ENCODE measurements around the gene AEBP1. TPM values are rescaled to one million over a fixed set of nuclear protein-coding genes. Genes with fewer than 3 reads are reported as not detected.

Gene AEBP1
- total RNA-seq, 2 experiments from 2014 or later, result 29.1 to 30.4 TPM

DNA sequence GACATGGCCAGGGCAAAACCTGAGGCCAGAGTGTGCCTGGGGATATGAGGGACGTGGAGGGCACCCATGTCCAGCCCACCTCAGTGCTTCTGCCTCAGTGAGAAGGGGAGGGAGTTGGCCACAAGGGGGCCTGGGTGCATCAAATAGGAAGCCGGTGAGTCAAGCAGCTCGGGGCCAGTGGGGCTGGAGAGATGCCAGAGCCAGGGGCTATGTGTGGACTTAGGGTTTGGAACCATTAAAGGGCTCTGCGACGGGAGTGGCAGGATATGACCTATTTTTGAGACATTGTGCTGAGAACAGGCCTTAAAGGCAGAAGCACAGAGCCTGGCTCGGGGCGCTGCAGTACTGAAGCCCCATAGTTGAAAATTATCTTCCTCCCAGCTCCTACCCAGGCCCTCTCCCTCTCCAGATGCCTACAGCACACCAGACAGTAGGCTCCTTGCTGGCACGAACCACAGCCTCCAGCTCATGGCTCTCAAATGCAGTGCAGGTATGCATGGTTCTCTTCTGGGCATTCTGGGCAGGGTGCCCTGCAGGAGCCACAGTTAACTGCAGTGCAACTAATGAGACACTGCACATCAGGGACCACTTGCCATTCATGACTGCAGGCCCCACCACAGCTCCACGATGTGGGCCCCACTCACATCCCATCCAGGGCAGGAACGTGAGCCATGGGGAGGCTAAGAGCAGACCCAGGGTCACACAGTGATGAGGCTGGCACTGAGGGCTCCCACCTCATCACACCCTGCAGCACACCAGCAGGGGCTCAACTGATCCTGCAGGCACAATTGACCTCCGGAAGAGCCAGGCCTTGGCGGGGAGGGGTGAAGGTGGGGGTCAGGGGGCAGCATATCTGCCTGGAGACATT is 31.5 kb upstream of the AEBP1 start:
- H3K27ac Mint-ChIP-seq, result peak overlapping the region; percentile 77
- TF ChIP-seq CTCF (IDR thresholded peaks at IDR 0.05), result peak; percentile 58
- H3K4me1 Mint-ChIP-seq (ENCODE audit: low read depth), result peaks cover 30% of the 10 kb centered on the region
- intact Hi-C loops (cut with micrococcal nuclease), result no loop called here
- no peak overlapping the region for H3K4me3 Mint-ChIP-seq
- peaks cover 25% of the 10 kb centered on the region for H3K36me3 Mint-ChIP-seq (ENCODE audit: low read depth)
- peak; percentile 80 for DNase-seq
- POLR2A ChIA-PET, result interaction anchor here (0.7 to 1.3 kb wide), 4 partner anchors 10 to 124 kb away, joined by 3 to 4 read pairs (median 3); no protein-coding TSS in a partner anchor
- H3K27me3 Mint-ChIP-seq, result no peaks in the 10 kb centered on the region
- ATAC-seq, result peak; percentile 29
- CTCF ChIA-PET, result interaction anchor here (0.6 to 1.1 kb wide), 5 partner anchors 8 to 129 kb away, joined by 3 to 4 read pairs (median 3); partner anchors contain the start of gene DBNL
- no peaks in the 10 kb centered on the region for H3K9me3 Mint-ChIP-seq

DNA sequence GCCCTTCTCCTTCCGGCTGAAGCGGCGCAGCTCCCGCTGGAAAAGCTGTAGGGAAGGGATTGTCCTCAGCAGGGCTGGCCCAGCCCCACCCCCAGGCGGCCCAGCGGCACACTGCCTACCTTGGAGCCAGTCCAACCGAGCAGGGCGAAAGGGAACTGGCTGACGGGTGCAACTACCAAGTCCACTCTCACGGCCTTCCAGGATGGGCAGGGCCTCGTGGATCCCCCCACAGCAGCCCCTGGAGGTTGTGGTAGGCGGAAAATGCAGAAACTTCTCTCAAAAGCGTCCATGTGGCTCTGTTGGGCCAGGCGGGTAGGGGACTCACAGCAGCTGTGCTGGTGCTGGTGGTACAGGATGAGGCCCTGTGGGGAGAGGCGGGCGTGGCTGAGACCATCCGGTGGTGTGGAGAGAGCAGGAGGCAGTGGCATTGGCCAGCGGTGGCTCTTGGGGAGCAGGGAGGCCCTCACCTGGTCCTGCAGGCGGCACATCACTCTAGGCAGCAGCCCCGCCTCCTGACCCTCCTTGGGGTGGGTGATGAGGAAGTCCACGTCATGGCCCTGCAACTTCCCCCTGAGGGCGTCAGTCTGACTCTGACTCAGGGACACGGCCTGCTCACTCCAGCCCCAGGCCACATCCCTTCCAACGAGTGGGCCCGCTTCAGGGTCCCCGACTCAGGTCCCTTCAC is 30.3 kb upstream of the AEBP1 start:
- TF ChIP-seq CTCF (IDR thresholded peaks at IDR 0.05), result no peak
- H3K9me3 Mint-ChIP-seq, result no peaks in the 10 kb centered on the region
- intact Hi-C loops (cut with micrococcal nuclease), result no loop called here
- H3K4me3 Mint-ChIP-seq, result peak overlapping the region; percentile 53
- peaks cover 36% of the 10 kb centered on the region for H3K36me3 Mint-ChIP-seq (ENCODE audit: low read depth)
- ChIA-PET CTCF (no interaction called here), POLR2A (interaction anchor here (1.3 to 8.2 kb wide), 2 partner anchors 8 to 13 kb away, joined by 4 to 79 read pairs; partner anchors contain the start of gene PGAM2)
- H3K27me3 Mint-ChIP-seq, result no peaks in the 10 kb centered on the region
- peak; percentile 95 for ATAC-seq
- H3K4me1 Mint-ChIP-seq (ENCODE audit: low read depth), result peaks cover 31% of the 10 kb centered on the region
- peak overlapping the region; percentile 86 for H3K27ac Mint-ChIP-seq
- DNase-seq, result peak; percentile 89

DNA sequence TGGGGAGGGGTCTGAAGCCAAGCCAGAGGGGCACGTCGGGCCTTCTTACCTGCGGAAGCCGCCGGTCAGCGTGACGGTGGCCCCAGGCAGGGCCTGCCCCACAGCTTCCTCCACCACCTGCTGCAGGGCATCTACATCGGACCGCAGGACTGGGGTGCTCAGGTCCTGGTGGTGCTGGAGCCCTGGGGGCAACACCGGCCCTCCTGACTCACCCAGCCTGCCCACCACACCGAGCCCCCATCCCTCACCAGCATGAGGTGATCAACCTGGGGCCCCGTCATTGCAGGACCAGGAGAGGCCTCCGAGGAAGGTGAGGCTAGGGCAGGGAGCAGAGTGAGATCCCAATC is 29.8 kb upstream of the AEBP1 start:
- POLR2A ChIA-PET, result interaction anchor here (0.7 to 8.2 kb wide), 3 partner anchors 8 to 492 kb away, joined by 3 to 79 read pairs (median 4); partner anchors contain the start of genes PGAM2 and STK17A
- intact Hi-C loops (cut with micrococcal nuclease), result no loop called here
- no peak for ATAC-seq

GRCh38 chr7:44075296-44076075 is 28.7 kb upstream of the AEBP1 start:
- Mint-ChIP-seq H3K36me3 (ENCODE audit: low read depth) (peaks cover 46% of the 10 kb centered on the region), H3K9me3 (no peaks in the 10 kb centered on the region), H3K27me3 (no peaks in the 10 kb centered on the region), H3K4me3 (no peak overlapping the region), H3K4me1 (ENCODE audit: low read depth) (peaks cover 46% of the 10 kb centered on the region), H3K27ac (peak overlapping the region; percentile 86)
- ChIA-PET CTCF (interaction anchor here (0.6 to 1.2 kb wide), 3 partner anchors 12 to 238 kb away, joined by 3 read pairs; no protein-coding TSS in a partner anchor), POLR2A (interaction anchor here (0.7 to 8.2 kb wide), 7 partner anchors 9 to 493 kb away, joined by 3 to 79 read pairs (median 4); partner anchors contain the start of genes PGAM2 and STK17A)
- intact Hi-C loops (cut with micrococcal nuclease), result no loop called here
- TF ChIP-seq CTCF (IDR thresholded peaks at IDR 0.05), result no peak
- DNase-seq (no peak), ATAC-seq (no peak)

More for the DNA sequence above, 29.8 kb upstream of the AEBP1 start:
- no peak for TF ChIP-seq CTCF (IDR thresholded peaks at IDR 0.05)
- no peaks in the 10 kb centered on the region for H3K27me3 Mint-ChIP-seq
- H3K9me3 Mint-ChIP-seq, result no peaks in the 10 kb centered on the region
- peaks cover 40% of the 10 kb centered on the region for H3K36me3 Mint-ChIP-seq (ENCODE audit: low read depth)
- no peak for DNase-seq
- H3K4me1 Mint-ChIP-seq (ENCODE audit: low read depth), result peaks cover 36% of the 10 kb centered on the region
- H3K27ac Mint-ChIP-seq, result peak overlapping the region; percentile 86
- H3K4me3 Mint-ChIP-seq, result no peak overlapping the region
- CTCF ChIA-PET, result no interaction called here
